CD4-positive, alpha-beta T cell treated with Interleukin-15 for 4 hours (primary cell): ENCODE measurements around the gene MDP1.

ENCODE experiments used
- DNase-seq: peaks from one replicate; pipeline ENCODE4 v3.0.0-alpha.2; 2020; ENCODE audit warnings: low spot score

The MDP1 gene

GRCh38 chr14:24215495-24216344 is at the start of gene MDP1:
Gene MDP1, minus strand, starts transcription at chr14:24216066. Its CDS starts 111 bp downstream, at chr14:24215955.
- peak; percentile 90 for DNase-seq

GRCh38 chr14:24264298-24264697 is 48.4 kb upstream of the MDP1 start:
- no peak for DNase-seq

- no peak for DNase-seq
These were observed 48.0 kb upstream of the MDP1 start for GRCh38 chr14:24263848-24264247.

- no peak for DNase-seq
These were observed 47.2 kb upstream of the MDP1 start, which contains the start of gene TGM1 for GRCh38 chr14:24262821-24263733. Gene TGM1, minus strand, starts transcription at chr14:24263177. Its CDS starts 825 bp downstream, at chr14:24262352.

GRCh38 chr14:24261969-24262327 is 46.1 kb upstream of the MDP1 start:
- no peak for DNase-seq

- DNase-seq = no peak
These were observed 45.5 kb upstream of the MDP1 start for GRCh38 chr14:24261256-24261968.

- no peak for DNase-seq
These were observed 44.9 kb upstream of the MDP1 start for GRCh38 chr14:24260780-24261157.

GRCh38 chr14:24260026-24260779 is 44.3 kb upstream of the MDP1 start:
- no peak for DNase-seq

- no peak for DNase-seq
These were observed 43.6 kb upstream of the MDP1 start for GRCh38 chr14:24259282-24260025.

GRCh38 chr14:24258548-24259265 is 42.8 kb upstream of the MDP1 start:
- DNase-seq = no peak

- DNase-seq = no peak
These were observed 42.3 kb upstream of the MDP1 start for GRCh38 chr14:24258119-24258518.

GRCh38 chr14:24256960-24257359 is 41.1 kb upstream of the MDP1 start:
- DNase-seq = no peak

- no peak for DNase-seq
These were observed 40.3 kb upstream of the MDP1 start for GRCh38 chr14:24255931-24256711.

- no peak for DNase-seq
These were observed 39.6 kb upstream of the MDP1 start for GRCh38 chr14:24255438-24255837.

GRCh38 chr14:24254630-24255392 is 38.9 kb upstream of the MDP1 start:
- no peak for DNase-seq

GRCh38 chr14:24253936-24254335 is 38.1 kb upstream of the MDP1 start:
- no peak for DNase-seq

GRCh38 chr14:24252289-24253124 is 36.6 kb upstream of the MDP1 start:
- DNase-seq = no peak

- DNase-seq = no peak
These were observed 36.0 kb upstream of the MDP1 start for GRCh38 chr14:24251880-24252288.
